HepG2 (cell line): ENCODE data around the gene SPAAR. TPM values are rescaled to one million over a fixed set of nuclear protein-coding genes. Genes with fewer than 3 reads are reported as not detected.

ENCODE experiments used
- ATAC-seq: fragments of 200-7000 bp; cut with Tn5 transposase; 3 replicates; pipeline ENCODE4 v1.9.1; 2020; ENCODE audit warnings: mild to moderate bottlenecking, moderate library complexity
- BruUV-seq: library from RNA; stranded (reverse); fragments of 400-500 nt; replicated peaks from 2 replicates; lab custom pipeline; 2021; lab: Mats Ljungman, UMichigan
- CTCF ChIA-PET: fragments of 300-600 bp; formaldehyde crosslinking; extraction: SDS; loops from one replicate; lab custom pipeline; 2021; ENCODE audit warnings: low total read pairs, inconsistent platforms, low intra/inter-chr PET ratio; lab: Yijun Ruan, JAX
- POLR2A ChIA-PET: fragments of 350-600 bp; sonication (Branson Sonifier 250); formaldehyde crosslinking; loops from one replicate; lab custom pipeline; 2020; ENCODE audit warnings: antibody characterized with exemption, inconsistent platforms; lab: Yijun Ruan, JAX
- DNase-seq: peaks from one replicate; pipeline ENCODE4 v3.0.0-alpha.2; 2015; ENCODE audit warnings: low spot score
- FAIRE-seq: peaks from 3 replicates; lab custom pipeline; 2011; peaks lifted over from hg19 to GRCh38; lab: Jason Lieb, UNC
- H2AFZ ChIP-seq: one replicate; pipeline ENCODE4 v1.6.1; 2011; ENCODE audit warnings: low read length, inconsistent platforms
- H3K27ac ChIP-seq: fragments of 300-600 bp; 3 replicates; pipeline ENCODE4 v1.8.0; 2011; ENCODE audit warnings: mixed run types, mild to moderate bottlenecking, mixed read lengths, low read length, inconsistent platforms; ENCODE audit not compliant: insufficient read depth; ENCODE audit errors: extremely low read length
- H3K27me3 ChIP-seq, 2 experiments: fragments of 200-600 bp in 1 of 2; 2 replicates in 1 of 2; 3 replicates in 1 of 2; pipeline versions ENCODE4 v1.6.0 to v1.8.0; 2011; ENCODE audit warnings: low read length in 2 of 2, mild to moderate bottlenecking in 2 of 2, moderate library complexity in 2 of 2, inconsistent platforms in 1 of 2; ENCODE audit not compliant: insufficient read depth in 2 of 2, control insufficient read depth in 1 of 2
- H3K36me3 ChIP-seq, 2 experiments: fragments of 200-600 bp in 1 of 2; replicated peaks in 1 of 2; 2 replicates in 1 of 2; 3 replicates in 1 of 2; pipeline versions ENCODE4 v1.5.1 to v1.8.0; 2011; ENCODE audit warnings: low read length in 2 of 2, inconsistent platforms in 1 of 2; ENCODE audit not compliant: insufficient read depth in 2 of 2, control insufficient read depth in 1 of 2
- H3K4me1 ChIP-seq: 2 replicates; pipeline ENCODE4 v1.5.1; 2012; ENCODE audit warnings: low read length, inconsistent platforms; ENCODE audit not compliant: insufficient read depth
- H3K4me2 ChIP-seq: 2 replicates; pipeline ENCODE4 v1.6.0; 2011; ENCODE audit warnings: low read depth, low read length, inconsistent platforms
- H3K4me3 ChIP-seq, 3 experiments: fragments of 200-600 bp in 1 of 3; sonication (generic), shearing (Covaris generic) in 1 of 3; replicated peaks in 1 of 3; 2 replicates each; pipeline ENCODE4 v1.5.1; 2011 to 2016; ENCODE audit warnings: low read length in 3 of 3, inconsistent platforms in 2 of 3, low read depth in 2 of 3, mild to moderate bottlenecking in 2 of 3, control low read depth in 1 of 3, mixed read lengths in 1 of 3; ENCODE audit not compliant: insufficient read depth in 1 of 3
- H3K79me2 ChIP-seq: one replicate; pipeline ENCODE4 v1.6.1; 2011; ENCODE audit warnings: low read length, inconsistent platforms; ENCODE audit not compliant: insufficient read depth
- H3K9ac ChIP-seq: 2 replicates; pipeline ENCODE4 v1.6.0; 2011; ENCODE audit warnings: mild to moderate bottlenecking, low read depth, low read length, inconsistent platforms; ENCODE audit not compliant: insufficient read depth
- H3K9me3 ChIP-seq: 2 replicates; pipeline ENCODE4 v1.5.1; 2012; ENCODE audit warnings: mild to moderate bottlenecking, low read length
- H4K20me1 ChIP-seq: 2 replicates; pipeline ENCODE4 v1.6.0; 2011; ENCODE audit warnings: inconsistent platforms, mild to moderate bottlenecking, low read length, moderate library complexity; ENCODE audit not compliant: insufficient read depth
- FOXK1 ChIP-seq: sonication (generic); formaldehyde crosslinking; IDR thresholded peaks from 2 replicates; pipeline ENCODE4 v1.4.0; 2020; ENCODE audit warnings: low read depth, missing genetic modification reagents, borderline replicate concordance
- GZF1 ChIP-seq: sonication (generic); formaldehyde crosslinking; IDR thresholded peaks from 2 replicates; pipeline ENCODE4 v1.5.1; 2020; ENCODE audit warnings: mild to moderate bottlenecking, missing genetic modification reagents
- MAZ ChIP-seq, 2 experiments: sonication (generic) in 1 of 2; formaldehyde crosslinking in 1 of 2; IDR thresholded peaks; 2 replicates each; pipeline versions ENCODE4 v1.5.0 to v1.6.1; 2012 to 2020; ENCODE audit warnings: low read depth in 2 of 2, mild to moderate bottlenecking in 2 of 2, borderline replicate concordance in 1 of 2, improper control_type of control experiment in 1 of 2, low read length in 1 of 2, missing genetic modification reagents in 1 of 2, moderate library complexity in 1 of 2
- NFE2 ChIP-seq: sonication (generic); formaldehyde crosslinking; IDR thresholded peaks from 2 replicates; pipeline ENCODE4 v1.4.0; 2020; ENCODE audit warnings: missing genetic modification reagents
- SYNCRIP ChIP-seq: fragments of 200-400 bp; formaldehyde crosslinking; IDR thresholded peaks from 2 replicates; pipeline ENCODE4 v1.6.1; 2018; ENCODE audit warnings: mild to moderate bottlenecking, low read depth, low read length; ENCODE audit not compliant: insufficient read depth
- ZFP62 ChIP-seq: sonication (generic); formaldehyde crosslinking; IDR thresholded peaks from 2 replicates; pipeline ENCODE4 v1.4.0; 2020; ENCODE audit warnings: missing genetic modification reagents
- ZNF33A ChIP-seq: sonication (generic); formaldehyde crosslinking; IDR thresholded peaks from 2 replicates; pipeline ENCODE4 v1.5.1; 2020; ENCODE audit warnings: missing genetic modification reagents, mild to moderate bottlenecking, moderate library complexity, borderline replicate concordance
- ZNF350 ChIP-seq: sonication (generic); formaldehyde crosslinking; IDR thresholded peaks from 2 replicates; pipeline ENCODE4 v1.4.0; 2020; ENCODE audit warnings: mild to moderate bottlenecking, low read depth, missing genetic modification reagents, borderline replicate concordance
- ZNF530 ChIP-seq: sonication (generic); formaldehyde crosslinking; IDR thresholded peaks from 2 replicates; pipeline ENCODE4 v1.5.0; 2020; ENCODE audit warnings: low read depth, mild to moderate bottlenecking, missing genetic modification reagents
- WGBS: methylation state at CpG from one replicate; pipeline ENCODE4 v1.1.6; 2017; ENCODE audit warnings: low lambda C conversion rate; 5-methylcytosine and 5-hydroxymethylcytosine counted together
- in situ Hi-C: cut with HindIII; loops from 2 replicates; pipeline ENCODE4 v1.10.0; 2017; ENCODE audit warnings: low pct_unique_long_range_greater_than_20kb; ENCODE audit not compliant: extremely low pct_ligation_motif_present
- intact Hi-C: fragments of 100-400 bp; cut with micrococcal nuclease; formaldehyde crosslinking; loops from one replicate; pipeline ENCODE4 v1.10.0; 2022; ENCODE audit not compliant: unreplicated experiment
- polyA plus RNA-seq, 8 experiments: library from polyadenylated mRNA; depleted of rRNA in 3 of 8; stranded (reverse) in 7 of 8; unstranded in 1 of 8; fragments of >200 nt; fragmentation: Illumina TruSeq in 4 of 8; extraction: Trizol in 4 of 8; gene quantifications; 2 replicates each; pipeline versions ENCODE4 v1.2.1 to v1.2.3, GENCODE V29; 2011 to 2016; ENCODE audit warnings: low read depth in 4 of 8, missing spikeins in 1 of 8, mixed read lengths in 1 of 8; ENCODE audit not compliant: insufficient read depth in 1 of 8
- total RNA-seq, 5 experiments: library from RNA; depleted of rRNA; stranded (reverse); fragments of >200 nt; fragmentation: Illumina TruSeq; extraction: Trizol; gene quantifications; 2 replicates each; pipeline ENCODE4 v1.2.3, GENCODE V29; 2016; ENCODE audit warnings: low read depth in 1 of 5

The SPAAR gene
- total and polyA plus RNA-seq, 2 of the 13 experiments (the other 11 are each of a cell fraction or from before 2014, with no cell fraction given), result 0.07 TPM; not detected in 1

DNA sequence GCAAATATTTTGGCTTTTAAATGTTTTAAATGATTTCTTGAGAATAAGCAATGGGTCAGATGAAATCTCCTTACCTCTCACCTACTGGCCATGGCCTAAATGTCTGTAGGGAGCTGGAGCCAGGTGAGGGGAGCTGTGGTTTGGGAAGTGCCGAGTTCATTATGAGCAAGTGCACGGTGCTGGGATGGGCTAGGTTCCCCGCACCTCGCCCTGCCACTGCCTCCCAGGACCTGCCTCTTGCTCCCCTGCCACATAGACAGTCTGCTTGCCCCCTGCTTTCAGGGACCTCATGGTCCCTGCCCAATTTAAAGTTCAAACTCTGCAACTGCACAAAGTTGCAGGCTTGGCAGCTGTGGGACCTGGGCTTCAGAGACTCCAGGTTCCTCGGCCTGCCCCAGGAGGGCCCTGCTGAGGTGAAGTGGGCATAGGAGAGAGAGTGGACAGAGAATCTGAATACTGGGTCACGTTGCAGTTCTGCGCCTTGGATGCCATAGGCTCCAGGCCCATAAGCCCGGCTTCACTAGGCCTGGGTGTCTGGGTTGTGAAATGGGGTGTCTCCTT lies 44.5 kb upstream of the SPAAR start:
- Histone ChIP-seq H3K4me1 (0 out of 2 replicates have a peak, but pooled peaks cover 5% of the 10 kb centered on the region), H2AFZ (no peak overlapping the region), H3K9ac (no peak overlapping the region), H3K4me2 (no peak overlapping the region), H3K36me3 (no peaks in the 10 kb centered on the region), H3K27me3 (peaks cover 1 to 21% of the 10 kb centered on the region in 2 experiments; a peak in 2 of 5 replicates), H3K4me3 (no peak overlapping the region), H3K27ac (no peak overlapping the region), H3K79me2 (no peaks in the 10 kb centered on the region), H3K9me3 (no peaks in the 10 kb centered on the region), H4K20me1 (no peaks in the 10 kb centered on the region)
- no TSS peak for BruUV-seq
- no peak for TF ChIP-seq SYNCRIP
- no peak for TF ChIP-seq NFE2 (CRISPR knock-in tag)
- TF ChIP-seq ZNF350 (CRISPR knock-in tag), result no peak
- TF ChIP-seq MAZ (IDR thresholded peaks at IDR 0.05; ENCODE audit: borderline replicate concordance, low read depth, low read length), result no peak
- TF ChIP-seq MAZ (CRISPR knock-in tag; IDR thresholded peaks at IDR 0.05; ENCODE audit: low read depth), result no peak
- no peak for TF ChIP-seq ZFP62 (CRISPR knock-in tag)
- no peak for TF ChIP-seq FOXK1 (CRISPR knock-in tag)
- TF ChIP-seq GZF1 (CRISPR knock-in tag), result no peak
- no peak for TF ChIP-seq ZNF530 (CRISPR knock-in tag)
- no peak for TF ChIP-seq ZNF33A
- ATAC-seq (no peak), DNase-seq (no peak), FAIRE-seq (no peak)
- intact Hi-C loops (no loop called here), in situ Hi-C loops (no loop called here)
- WGBS, result 38% methylated on average over 5 of the region's 8 CpGs
- ChIA-PET POLR2A (no interaction called here), CTCF (no interaction called here)
